OCI-LY1 (cell line): ENCODE measurements around the gene PNPLA8.

Experiments used
- CTCF ChIP-seq: fragments of 200-600 bp; sonication (generic), shearing (Covaris generic); IDR thresholded peaks from 2 replicates; pipeline ENCODE4 v1.5.1; 2017; ENCODE audit warnings: mild to moderate bottlenecking, antibody characterized with exemption, low read length, moderate library complexity, mixed read lengths
- EZH2 ChIP-seq: fragments of 200-600 bp; sonication (generic), shearing (Covaris generic); IDR thresholded peaks from 2 replicates; pipeline ENCODE4 v1.8.0; 2017; ENCODE audit warnings: borderline replicate concordance, mixed run types, mild to moderate bottlenecking, antibody characterized with exemption, low read length, moderate library complexity, mixed read lengths

DNA sequence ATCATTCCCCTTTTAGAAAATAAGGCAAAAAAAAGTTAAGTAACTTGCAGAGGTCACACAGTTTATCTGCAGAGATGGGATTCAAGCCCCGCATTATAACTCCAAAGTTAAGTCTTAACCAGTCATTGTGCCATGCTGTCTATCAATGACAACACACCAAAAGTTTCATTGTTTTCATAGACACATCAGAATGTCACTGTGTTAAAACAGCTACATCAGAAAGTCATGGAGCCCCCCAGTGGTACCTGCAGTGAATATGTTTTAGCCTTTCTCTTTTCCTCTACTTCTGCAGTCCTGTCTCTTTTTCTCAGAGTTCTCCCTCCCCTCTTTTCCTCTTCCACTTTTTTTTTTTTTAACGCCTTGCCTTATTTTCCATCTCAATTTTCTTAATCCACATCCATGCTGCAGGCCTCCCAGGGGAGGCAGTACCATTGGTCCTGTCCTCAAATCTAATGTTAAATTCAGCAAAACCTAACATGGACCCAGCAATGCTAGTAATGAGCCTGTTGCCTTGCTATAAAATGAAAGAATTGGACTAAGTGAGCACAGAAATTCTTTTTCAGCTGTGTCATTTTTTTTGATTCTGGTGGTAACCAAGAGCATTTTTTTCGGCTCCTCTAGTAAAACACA, 65.9 kb downstream of the PNPLA8 start:
- TF ChIP-seq CTCF (peak; percentile 71), EZH2 (no peak)
